WERI-Rb-1 (cell line): ENCODE results near the gene CYBC1.
"Not testable (repeated sequence)": the region's sequence is repeated elsewhere in the genome, so short reads cannot be mapped to it uniquely, and the experiment has no call there.

Source experiments
- DNase-seq: peaks from one replicate; pipeline ENCODE4 v3.0.0-alpha.2; 2020
- H3K27ac ChIP-seq: fragments of 250-450 bp; sonication (Bioruptor Pico); 2 replicates; pipeline ENCODE4 v1.5.1; 2020; ENCODE audit warnings: mild to moderate bottlenecking, moderate library complexity
- H3K27me3 ChIP-seq: fragments of 250-450 bp; sonication (Bioruptor Pico); 2 replicates; pipeline ENCODE4 v1.5.1; 2021; ENCODE audit warnings: mild to moderate bottlenecking, low read depth, moderate library complexity; ENCODE audit not compliant: insufficient read depth, severe bottlenecking
- H3K36me3 ChIP-seq: fragments of 250-450 bp; sonication (Bioruptor Pico); 2 replicates; pipeline ENCODE4 v1.5.1; 2020; ENCODE audit warnings: mild to moderate bottlenecking, moderate library complexity
- H3K4me3 ChIP-seq: 2 replicates; pipeline ENCODE4 v1.5.1; 2011; ENCODE audit warnings: low read depth, mild to moderate bottlenecking, control low read depth, low read length
- H3K9me3 ChIP-seq: fragments of 250-450 bp; sonication (Bioruptor Pico); 2 replicates; pipeline ENCODE4 v1.5.1; 2021; ENCODE audit warnings: mild to moderate bottlenecking, moderate library complexity; ENCODE audit not compliant: severe bottlenecking
- TF ChIP-seq, protein P1 (sequence below): IDR thresholded peaks from 2 replicates; pipeline ENCODE4 v1.5.1; 2011; ENCODE audit warnings: low read depth, mild to moderate bottlenecking, control low read depth, inconsistent platforms, low read length

Gene CYBC1

DNA sequence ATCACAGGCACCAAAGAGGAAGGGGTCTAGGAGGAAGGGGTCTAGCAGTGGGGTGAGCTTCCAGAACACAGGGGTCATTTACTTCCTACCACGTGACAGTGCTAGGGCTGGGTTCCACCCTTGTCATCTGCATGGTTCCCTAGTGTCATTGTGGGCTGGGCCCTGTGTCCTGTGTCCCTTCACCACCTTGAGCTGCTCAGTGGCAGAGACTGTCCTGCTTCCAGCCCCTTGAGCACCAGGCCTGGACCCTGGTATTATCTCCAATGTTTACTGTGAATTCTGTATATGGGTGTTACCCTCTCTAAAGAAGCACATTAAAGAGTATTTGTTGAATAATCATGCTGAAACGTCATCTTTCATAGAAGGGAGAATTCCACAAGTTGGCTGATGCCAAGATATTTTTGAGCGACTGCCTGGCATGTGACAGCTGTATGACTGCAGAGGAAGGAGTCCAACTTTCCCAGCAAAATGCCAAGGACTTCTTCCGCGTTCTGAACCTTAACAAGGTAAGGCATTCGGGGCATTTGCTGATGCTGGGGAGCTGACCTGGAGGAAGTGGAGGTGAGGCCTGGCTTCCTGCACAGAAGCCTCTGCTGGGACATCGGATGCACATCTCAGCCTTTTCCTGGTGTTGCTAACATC is 13.5 kb upstream of the CYBC1 start:
- DNase-seq, result no peak
- Histone ChIP-seq H3K9me3 (no peaks in the 10 kb centered on the region), H3K27ac (no peak overlapping the region), H3K36me3 (peaks cover 95% of the 10 kb centered on the region), H3K27me3 (no peaks in the 10 kb centered on the region), H3K4me3 (no peak overlapping the region)
- TF ChIP-seq, protein P1, sequence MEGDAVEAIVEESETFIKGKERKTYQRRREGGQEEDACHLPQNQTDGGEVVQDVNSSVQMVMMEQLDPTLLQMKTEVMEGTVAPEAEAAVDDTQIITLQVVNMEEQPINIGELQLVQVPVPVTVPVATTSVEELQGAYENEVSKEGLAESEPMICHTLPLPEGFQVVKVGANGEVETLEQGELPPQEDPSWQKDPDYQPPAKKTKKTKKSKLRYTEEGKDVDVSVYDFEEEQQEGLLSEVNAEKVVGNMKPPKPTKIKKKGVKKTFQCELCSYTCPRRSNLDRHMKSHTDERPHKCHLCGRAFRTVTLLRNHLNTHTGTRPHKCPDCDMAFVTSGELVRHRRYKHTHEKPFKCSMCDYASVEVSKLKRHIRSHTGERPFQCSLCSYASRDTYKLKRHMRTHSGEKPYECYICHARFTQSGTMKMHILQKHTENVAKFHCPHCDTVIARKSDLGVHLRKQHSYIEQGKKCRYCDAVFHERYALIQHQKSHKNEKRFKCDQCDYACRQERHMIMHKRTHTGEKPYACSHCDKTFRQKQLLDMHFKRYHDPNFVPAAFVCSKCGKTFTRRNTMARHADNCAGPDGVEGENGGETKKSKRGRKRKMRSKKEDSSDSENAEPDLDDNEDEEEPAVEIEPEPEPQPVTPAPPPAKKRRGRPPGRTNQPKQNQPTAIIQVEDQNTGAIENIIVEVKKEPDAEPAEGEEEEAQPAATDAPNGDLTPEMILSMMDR, result no peak

DNA sequence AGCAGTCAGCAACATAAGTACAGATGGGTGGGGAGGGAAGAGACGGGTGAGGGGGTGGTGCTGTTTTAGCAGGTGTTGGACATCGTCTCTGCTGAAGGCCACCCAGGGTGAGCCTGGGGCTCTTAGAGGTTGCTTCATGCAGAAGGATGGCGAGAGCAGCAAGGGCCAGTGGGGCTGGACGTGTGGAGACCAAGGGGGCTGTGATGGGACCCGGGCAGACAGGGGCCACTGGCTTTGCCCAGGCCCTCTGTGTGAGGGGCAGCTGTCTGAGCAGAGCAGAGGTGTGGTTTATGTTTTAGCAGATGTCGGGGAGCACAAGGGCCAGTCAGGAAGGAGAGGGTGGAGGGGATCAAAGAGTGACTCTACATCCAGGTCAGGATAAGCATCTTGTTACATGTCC is 12.8 kb upstream of the CYBC1 start:
- Histone ChIP-seq H3K4me3 (no peak overlapping the region), H3K9me3 (no peaks in the 10 kb centered on the region), H3K27ac (no peak overlapping the region), H3K27me3 (no peaks in the 10 kb centered on the region), H3K36me3 (peaks cover 89% of the 10 kb centered on the region)
- no peak for DNase-seq
- TF ChIP-seq, protein P1, result no peak

DNA sequence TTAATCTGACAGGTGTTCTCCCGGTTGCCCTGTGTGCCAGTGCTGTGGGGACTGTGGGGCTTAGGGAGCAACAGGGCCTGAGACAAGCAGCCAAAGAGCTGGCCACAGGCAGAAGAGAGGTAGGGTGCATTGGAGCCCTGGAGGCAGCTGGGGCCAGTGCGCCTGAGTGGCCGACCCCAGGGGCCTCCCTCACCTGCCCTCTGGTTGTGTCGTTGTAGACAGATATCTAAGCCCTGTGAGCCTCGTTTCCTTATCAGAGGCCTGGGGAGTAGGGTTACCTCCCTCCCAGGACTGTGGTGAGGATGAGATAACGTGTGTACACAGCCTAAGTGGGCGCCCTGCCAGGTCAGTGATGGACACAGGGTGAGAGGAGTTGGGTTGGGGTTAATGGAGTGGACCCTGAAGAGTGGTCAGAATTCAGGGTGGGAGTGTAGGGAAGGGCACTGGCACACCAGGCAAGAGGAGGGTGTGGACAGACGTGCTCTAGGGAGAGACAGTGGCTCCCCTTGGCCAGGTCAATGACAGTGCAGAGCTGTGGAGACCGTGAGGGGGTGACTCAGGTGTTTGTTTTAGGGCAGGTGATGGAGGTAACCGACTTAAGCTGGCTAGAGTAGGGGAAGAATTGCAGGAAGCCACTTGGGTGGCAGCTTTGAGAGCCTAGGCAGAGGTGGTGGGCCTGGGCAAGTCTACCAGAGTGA is 11.4 kb upstream of the CYBC1 start:
- Histone ChIP-seq H3K9me3 (no peaks in the 10 kb centered on the region), H3K27ac (no peak overlapping the region), H3K4me3 (no peak overlapping the region), H3K27me3 (no peaks in the 10 kb centered on the region), H3K36me3 (peaks cover 75% of the 10 kb centered on the region)
- TF ChIP-seq, protein P1, result no peak
- DNase-seq, result no peak

DNA sequence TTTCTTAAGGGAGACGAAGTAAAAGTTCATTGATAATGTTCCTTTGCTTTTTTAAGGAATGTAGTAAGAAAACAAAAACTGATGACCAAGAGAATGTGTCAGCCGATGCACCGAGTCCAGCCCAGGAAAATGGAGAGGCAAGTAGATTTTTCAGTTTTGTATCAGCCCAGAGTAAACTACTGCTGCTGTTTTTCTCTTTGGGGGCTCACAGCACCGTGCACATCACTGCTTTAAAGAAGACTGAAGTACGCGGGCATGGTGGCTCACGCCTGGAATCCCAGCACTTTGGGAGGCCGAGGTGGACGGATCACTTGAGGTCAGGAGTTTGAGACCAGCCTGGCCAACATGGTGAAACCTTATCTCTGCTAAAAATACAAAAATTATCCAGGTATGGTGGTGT is 9.4 kb upstream of the CYBC1 start:
- H3K4me3 ChIP-seq, DNase-seq: not testable (repeated sequence)

DNA sequence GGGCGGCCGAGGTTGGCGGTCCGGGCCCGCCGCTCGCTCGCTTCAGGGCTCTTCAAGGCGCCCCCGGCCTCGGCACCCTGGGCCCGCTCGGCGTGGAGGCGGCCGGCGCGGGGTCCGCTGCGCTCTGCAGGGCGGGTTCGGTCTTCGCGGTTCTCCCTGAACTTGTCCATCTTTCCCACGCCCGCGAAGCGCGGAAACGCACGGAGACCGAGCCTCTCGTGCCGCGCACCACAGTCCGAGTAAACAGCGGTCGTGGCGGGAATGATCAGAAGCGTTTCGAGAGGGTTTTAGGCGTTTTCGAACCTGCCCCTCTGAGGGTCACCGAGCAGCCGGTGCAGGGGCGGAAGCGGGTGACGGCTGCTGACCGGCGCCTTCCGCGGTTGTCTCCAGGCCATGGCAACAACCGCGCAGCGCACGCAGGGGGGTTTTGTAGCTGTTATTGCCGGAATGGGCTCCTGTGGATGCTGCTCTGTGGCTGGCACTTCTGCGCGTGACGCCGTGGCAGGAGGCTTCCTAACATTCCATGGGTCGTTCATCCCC is 8.4 kb upstream of the CYBC1 start:
- Histone ChIP-seq H3K9me3 (peaks cover 3% of the 10 kb centered on the region), H3K36me3 (peaks cover 44% of the 10 kb centered on the region), H3K4me3 (peak overlapping the region; percentile 85), H3K27me3 (no peaks in the 10 kb centered on the region), H3K27ac (peak overlapping the region; percentile 100)
- DNase-seq, result no peak
- TF ChIP-seq, protein P1, result no peak

More for the DNA sequence above, 9.4 kb upstream of the CYBC1 start:
- H3K36me3 ChIP-seq, result peaks cover 54% of the 10 kb centered on the region
- not testable (repeated sequence) for H3K9me3 ChIP-seq, H3K27me3 ChIP-seq, H3K27ac ChIP-seq

DNA sequence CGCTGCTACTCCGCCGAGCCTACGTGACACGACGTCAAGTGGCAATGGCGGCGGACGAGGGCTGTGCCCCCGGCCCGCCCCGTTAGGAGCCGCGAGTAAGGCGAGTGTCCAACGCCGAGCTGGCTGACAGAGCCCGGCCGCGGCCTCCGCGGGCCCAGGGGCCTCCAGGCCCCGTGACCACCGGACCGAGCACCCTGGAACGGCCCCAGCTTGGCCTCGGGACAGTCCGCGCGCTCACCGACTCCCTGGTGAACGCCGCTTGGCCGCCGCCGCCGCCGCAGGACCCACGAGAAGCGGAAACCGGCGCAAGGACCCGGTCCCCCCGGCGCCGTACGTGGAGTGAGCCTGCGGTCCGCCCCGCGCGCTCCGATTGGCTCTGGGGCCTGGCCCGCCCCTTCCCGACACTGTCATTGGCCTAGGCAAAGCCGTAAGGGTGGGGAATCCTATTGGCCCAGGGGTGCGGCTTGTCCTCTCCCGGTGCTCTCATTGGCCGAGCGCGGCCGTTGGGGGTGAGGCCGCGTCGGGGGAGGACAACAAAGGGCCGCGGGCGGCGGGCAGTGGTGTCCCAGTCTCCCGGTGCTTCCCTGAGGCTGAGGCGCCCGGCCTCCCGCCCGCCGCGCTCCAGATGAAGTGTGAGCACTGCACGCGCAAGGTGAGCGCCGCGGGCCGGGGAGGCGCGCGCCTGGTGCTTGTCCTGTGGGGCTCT is 7.8 kb upstream of the CYBC1 start, which contains the start of gene NARF:
Gene NARF, plus strand, starts transcription at position 563 of the 706 bp plus-strand sequence. Its CDS starts 63 bp downstream, at position 626.
- H3K27ac ChIP-seq, result peak within 1 kb of the TSS; percentile 100
- TF ChIP-seq, protein P1, result no peak
- H3K9me3 ChIP-seq, result peaks cover 7% of the 10 kb centered on the region
- DNase-seq, result peak; percentile 100
- no peaks in the 10 kb centered on the region for H3K27me3 ChIP-seq
- H3K4me3 ChIP-seq, result peak within 1 kb of the TSS; percentile 85
- peaks cover 38% of the 10 kb centered on the region for H3K36me3 ChIP-seq
